NB4 (cell line): Measurements from ENCODE around the gene AMER1.
"Not testable (repeated sequence)": the region's sequence is repeated elsewhere in the genome, so short reads cannot be mapped to it uniquely, and the experiment has no call there.

Source experiments
- DNase-seq: peaks from one replicate; pipeline ENCODE4 v3.0.0; 2010; ENCODE audit warnings: low read depth
- H3K4me3 ChIP-seq: one replicate; pipeline ENCODE4 v1.5.1; 2011; ENCODE audit warnings: mild to moderate bottlenecking, low read depth, low read length, moderate library complexity
- MYC ChIP-seq: IDR thresholded peaks from 2 replicates; pipeline ENCODE4 v1.6.1; 2011; ENCODE audit warnings: low read depth, low read length
- POLR2A ChIP-seq: IDR thresholded peaks from 2 replicates; pipeline ENCODE4 v1.6.1; 2011; ENCODE audit warnings: mild to moderate bottlenecking; ENCODE audit not compliant: insufficient read length; ENCODE audit errors: extremely low read depth
- TF ChIP-seq, protein P1 (sequence below): IDR thresholded peaks from one replicate; pipeline ENCODE4 v1.5.1; 2012; ENCODE audit warnings: low read depth, low read length
- TF ChIP-seq, protein P2 (sequence below): IDR thresholded peaks from 2 replicates; pipeline ENCODE4 v1.6.1; 2011; ENCODE audit warnings: low read depth, low read length

AMER1 gene

DNA sequence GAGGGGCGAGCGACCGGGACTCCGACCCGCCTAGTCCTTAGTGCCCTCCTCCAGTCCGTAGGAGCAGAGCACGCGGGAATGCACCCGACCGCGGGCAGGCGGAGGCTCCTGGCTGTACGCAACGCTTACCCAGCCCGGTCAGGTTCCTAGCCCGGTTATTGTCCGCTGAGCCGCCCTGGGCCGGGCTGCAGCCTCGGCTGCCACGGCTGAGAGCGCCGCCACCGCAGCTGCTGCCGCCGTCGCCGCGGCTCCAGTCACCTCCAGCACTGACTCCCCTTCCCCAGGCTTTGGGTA is at the start of gene AMER1:
Gene AMER1, minus strand, starts transcription at position 268 of the 294 bp plus-strand sequence. CDS start 12,422 bp downstream, outside the sequence.
- peak within 1 kb of the TSS; percentile 66 for H3K4me3 ChIP-seq
- no peak for DNase-seq
- TF ChIP-seq, protein P1, sequence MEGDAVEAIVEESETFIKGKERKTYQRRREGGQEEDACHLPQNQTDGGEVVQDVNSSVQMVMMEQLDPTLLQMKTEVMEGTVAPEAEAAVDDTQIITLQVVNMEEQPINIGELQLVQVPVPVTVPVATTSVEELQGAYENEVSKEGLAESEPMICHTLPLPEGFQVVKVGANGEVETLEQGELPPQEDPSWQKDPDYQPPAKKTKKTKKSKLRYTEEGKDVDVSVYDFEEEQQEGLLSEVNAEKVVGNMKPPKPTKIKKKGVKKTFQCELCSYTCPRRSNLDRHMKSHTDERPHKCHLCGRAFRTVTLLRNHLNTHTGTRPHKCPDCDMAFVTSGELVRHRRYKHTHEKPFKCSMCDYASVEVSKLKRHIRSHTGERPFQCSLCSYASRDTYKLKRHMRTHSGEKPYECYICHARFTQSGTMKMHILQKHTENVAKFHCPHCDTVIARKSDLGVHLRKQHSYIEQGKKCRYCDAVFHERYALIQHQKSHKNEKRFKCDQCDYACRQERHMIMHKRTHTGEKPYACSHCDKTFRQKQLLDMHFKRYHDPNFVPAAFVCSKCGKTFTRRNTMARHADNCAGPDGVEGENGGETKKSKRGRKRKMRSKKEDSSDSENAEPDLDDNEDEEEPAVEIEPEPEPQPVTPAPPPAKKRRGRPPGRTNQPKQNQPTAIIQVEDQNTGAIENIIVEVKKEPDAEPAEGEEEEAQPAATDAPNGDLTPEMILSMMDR: no peak
- TF ChIP-seq, protein P2, sequence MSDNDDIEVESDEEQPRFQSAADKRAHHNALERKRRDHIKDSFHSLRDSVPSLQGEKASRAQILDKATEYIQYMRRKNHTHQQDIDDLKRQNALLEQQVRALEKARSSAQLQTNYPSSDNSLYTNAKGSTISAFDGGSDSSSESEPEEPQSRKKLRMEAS: no peak
- TF ChIP-seq MYC (no peak), POLR2A (no peak)

DNA sequence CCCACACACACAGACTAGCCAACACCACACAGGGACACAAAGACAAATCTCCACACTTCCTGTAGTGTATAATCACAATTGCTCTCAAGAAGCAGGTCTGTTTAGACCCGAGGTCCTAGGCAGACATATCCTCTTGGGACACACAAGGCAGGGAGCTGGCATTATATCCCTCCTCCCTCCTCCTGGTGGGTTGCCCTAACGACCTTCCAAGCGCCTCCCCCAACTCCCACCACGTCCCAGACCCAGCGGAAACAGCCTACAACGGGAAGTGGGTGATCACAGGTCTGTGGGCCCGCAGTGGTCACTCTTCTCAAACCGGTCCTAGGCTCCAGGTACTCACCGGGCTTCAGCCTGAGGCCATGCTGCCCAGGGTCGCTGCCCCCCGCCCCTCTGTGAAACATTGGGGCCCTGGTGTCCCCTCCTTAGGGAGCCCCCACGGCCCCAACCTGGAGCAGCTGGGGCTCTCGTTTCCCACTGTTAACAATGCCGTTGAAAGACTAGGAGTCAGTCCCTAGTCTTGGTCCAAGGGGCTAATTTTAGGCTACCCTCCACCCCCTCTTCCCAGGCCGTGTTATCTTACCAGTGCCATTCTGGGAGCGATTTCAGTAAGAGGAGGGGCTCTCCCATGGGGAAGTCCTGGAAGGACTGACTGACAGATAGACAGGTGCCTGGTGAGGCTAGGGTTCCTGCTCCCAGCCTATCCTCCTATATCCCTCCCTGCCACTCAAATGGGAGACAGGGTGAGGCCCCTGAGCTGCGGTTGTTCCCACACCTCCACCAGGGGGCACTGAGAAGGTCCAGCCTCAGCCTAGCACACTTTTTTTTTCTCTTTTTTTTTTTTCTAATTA is 24.8 kb upstream of the AMER1 start, which contains the start of gene ASB12:
Gene ASB12, minus strand, starts transcription at position 485 of the 848 bp plus-strand sequence. CDS start 4,957 bp downstream, outside the sequence.
- TF ChIP-seq POLR2A (no peak), MYC (no peak)
- TF ChIP-seq, protein P1: no peak
- TF ChIP-seq, protein P2: no peak
- no peak for DNase-seq
- H3K4me3 ChIP-seq: no peak within 1 kb of the TSS

DNA sequence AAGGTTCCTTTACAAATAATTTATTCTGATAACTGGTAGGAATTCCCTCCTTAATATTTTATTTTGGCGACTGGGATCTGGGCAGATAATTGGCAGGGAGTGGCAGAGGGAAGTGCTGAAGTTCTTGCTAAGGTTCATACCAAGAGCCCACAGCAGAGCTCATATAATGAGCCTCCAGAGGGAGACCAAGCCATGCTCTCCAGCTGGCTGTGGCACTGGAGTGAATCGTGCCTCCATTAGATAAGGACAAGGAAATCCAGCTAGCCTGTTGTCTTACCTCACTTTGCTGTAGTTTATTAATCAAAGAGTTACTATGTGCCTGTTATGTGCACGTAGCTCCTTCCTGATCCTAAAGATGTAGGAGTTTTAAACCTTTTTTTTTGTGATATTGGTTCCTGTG is 23.6 kb upstream of the AMER1 start:
- no peak overlapping the region for H3K4me3 ChIP-seq
- TF ChIP-seq, protein P1: peak; percentile 8
- no peak for TF ChIP-seq POLR2A
- DNase-seq: peak; percentile 12

DNA sequence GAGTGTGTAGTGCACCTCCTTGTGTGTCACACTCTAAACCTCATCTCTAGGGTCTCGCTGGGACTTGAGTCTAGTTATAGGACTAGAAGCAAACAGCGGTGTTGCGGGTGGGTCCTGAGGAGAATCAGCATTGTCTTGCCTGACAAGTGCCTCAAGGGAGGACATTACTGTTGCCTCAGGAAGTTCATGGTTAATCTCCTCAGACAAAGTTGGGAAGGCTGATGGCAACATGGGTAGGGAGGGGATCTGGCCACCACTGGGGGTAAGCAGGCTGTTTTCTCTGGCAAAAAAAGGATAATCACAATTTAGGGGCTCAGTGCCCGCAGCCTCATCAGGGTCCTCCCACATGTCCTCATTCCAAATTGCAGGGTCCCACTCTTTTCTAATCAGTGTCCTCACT is 12.5 kb upstream of the AMER1 start:
- TF ChIP-seq, protein P2: no peak
- TF ChIP-seq, protein P1: no peak
- TF ChIP-seq MYC: no peak
- TF ChIP-seq POLR2A: no peak
- DNase-seq: no peak
- no peak overlapping the region for H3K4me3 ChIP-seq

DNA sequence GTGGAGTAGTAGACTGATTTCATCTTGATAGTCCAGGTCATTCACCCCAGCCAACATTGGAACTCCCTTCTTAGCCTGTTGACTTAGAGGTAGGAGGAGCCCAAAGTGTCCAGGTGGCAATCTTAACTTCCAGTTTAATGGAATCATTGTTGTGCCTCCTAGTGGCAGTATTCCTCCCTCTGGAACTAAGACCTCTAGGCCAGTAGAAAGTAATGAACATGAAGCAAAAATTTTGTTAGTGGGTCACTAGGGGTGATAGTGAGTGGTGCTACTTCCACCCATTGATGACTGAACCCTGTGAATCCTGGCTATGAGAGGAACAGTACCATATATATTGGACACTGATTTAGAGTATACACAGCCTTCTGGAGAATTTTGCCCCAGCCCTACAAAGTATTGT is 8.5 kb upstream of the AMER1 start:
- DNase-seq, H3K4me3 ChIP-seq: not testable (repeated sequence)

DNA sequence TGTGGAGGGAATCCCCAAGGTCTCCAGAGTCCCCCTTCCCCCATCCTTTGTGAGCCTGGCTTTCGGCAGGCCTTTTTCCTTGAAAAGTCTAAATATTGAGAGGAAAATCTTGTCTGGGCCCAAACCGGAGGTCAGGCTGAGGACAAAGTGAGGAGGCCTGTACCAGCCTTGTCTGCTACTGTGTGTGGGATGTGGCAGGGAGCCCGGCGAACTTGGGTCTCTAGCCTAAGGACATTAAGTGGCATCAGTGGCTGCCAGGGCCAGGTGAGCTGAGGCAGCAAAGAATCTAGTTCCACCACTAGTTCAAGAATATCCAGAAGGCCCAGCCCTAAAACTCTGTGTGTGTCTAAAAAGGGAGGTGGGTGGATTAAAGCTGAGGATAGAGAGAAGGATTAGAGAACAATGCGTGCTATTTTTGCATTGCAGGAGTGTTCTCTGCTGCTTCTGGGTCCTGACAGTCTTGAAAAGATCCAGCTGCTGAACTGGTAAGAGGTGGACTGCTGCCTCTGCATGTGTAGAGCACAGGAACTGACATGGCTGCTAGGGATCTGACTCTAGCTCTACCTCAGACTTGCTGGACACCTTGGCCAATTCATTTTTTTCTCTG is 1.2 kb upstream of the AMER1 start:
- TF ChIP-seq, protein P2: no peak
- TF ChIP-seq MYC (no peak), POLR2A (no peak)
- TF ChIP-seq, protein P1: no peak
- DNase-seq: peak; percentile 3
- peak overlapping the region; percentile 66 for H3K4me3 ChIP-seq
